ENCODE measurements around the gene MEGF8. TPM values are rescaled to one million over a fixed set of nuclear protein-coding genes. Genes with fewer than 3 reads are reported as not detected.

The MEGF8 gene
- total and polyA plus RNA-seq, 9 of the 15 experiments (the other 6 are each of a cell fraction or from before 2014, with no cell fraction given): 0.28 to 13.1 (median 3.0) TPM

GRCh38 chr19:42420055-42420544 is 94.7 kb downstream of the MEGF8 start (continued):
- TF ChIP-seq, protein P1, sequence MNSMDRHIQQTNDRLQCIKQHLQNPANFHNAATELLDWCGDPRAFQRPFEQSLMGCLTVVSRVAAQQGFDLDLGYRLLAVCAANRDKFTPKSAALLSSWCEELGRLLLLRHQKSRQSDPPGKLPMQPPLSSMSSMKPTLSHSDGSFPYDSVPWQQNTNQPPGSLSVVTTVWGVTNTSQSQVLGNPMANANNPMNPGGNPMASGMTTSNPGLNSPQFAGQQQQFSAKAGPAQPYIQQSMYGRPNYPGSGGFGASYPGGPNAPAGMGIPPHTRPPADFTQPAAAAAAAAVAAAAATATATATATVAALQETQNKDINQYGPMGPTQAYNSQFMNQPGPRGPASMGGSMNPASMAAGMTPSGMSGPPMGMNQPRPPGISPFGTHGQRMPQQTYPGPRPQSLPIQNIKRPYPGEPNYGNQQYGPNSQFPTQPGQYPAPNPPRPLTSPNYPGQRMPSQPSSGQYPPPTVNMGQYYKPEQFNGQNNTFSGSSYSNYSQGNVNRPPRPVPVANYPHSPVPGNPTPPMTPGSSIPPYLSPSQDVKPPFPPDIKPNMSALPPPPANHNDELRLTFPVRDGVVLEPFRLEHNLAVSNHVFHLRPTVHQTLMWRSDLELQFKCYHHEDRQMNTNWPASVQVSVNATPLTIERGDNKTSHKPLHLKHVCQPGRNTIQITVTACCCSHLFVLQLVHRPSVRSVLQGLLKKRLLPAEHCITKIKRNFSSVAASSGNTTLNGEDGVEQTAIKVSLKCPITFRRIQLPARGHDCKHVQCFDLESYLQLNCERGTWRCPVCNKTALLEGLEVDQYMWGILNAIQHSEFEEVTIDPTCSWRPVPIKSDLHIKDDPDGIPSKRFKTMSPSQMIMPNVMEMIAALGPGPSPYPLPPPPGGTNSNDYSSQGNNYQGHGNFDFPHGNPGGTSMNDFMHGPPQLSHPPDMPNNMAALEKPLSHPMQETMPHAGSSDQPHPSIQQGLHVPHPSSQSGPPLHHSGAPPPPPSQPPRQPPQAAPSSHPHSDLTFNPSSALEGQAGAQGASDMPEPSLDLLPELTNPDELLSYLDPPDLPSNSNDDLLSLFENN (IDR thresholded peaks at IDR 0.05; ENCODE audit: low read depth in 2 of 2, low read length in 2 of 2): no peak; a peak in 1 of 4 replicates
- TF ChIP-seq YBX1 (IDR thresholded peaks at IDR 0.05) (no peak), TCFL5 (CRISPR knock-in tag; conservative IDR thresholded peaks at IDR 0.05) (no peak), MCM3 (IDR thresholded peaks at IDR 0.05) (no peak), KLF16 (IDR thresholded peaks at IDR 0.05) (peak; percentile 57; the same call in 1 of the 2 replicates), TFE3 (CRISPR knock-in tag; IDR thresholded peaks at IDR 0.05) (no peak), NFE2L1 (tag; IDR thresholded peaks at IDR 0.05; ENCODE audit: borderline replicate concordance, low read depth) (no peak), ZNF766 (CRISPR knock-in tag; conservative IDR thresholded peaks at IDR 0.05) (no peak), CHD1 (IDR thresholded peaks at IDR 0.05; ENCODE audit: low read length) (no peak), CEBPG (CRISPR knock-in tag; IDR thresholded peaks at IDR 0.05) (no peak), CEBPG (tag; conservative IDR thresholded peaks at IDR 0.05 in 1 of 2, IDR thresholded peaks at IDR 0.05 in 1 of 2) (no peak), RB1 (IDR thresholded peaks at IDR 0.05; ENCODE audit: low read depth) (0 out of 2 replicates have a peak, but pooled peaks have one; percentile 36), RBM17 (IDR thresholded peaks at IDR 0.05; ENCODE audit: borderline replicate concordance, low read depth, low read length) (no peak), GATA2 (CRISPR knock-in tag; IDR thresholded peaks at IDR 0.05) (no peak), KAT7 (CRISPR knock-in tag; IDR thresholded peaks at IDR 0.05; ENCODE audit: borderline replicate concordance) (no peak), RFX7 (CRISPR knock-in tag; IDR thresholded peaks at IDR 0.05) (no peak), PTBP1 (IDR thresholded peaks at IDR 0.05; ENCODE audit: low read depth, low read length) (no peak), HMGN3 (IDR thresholded peaks at IDR 0.05; ENCODE audit: borderline replicate concordance, extremely low read depth, insufficient read length, low read depth, low read length) (no peak), TBL1XR1 (IDR thresholded peaks at IDR 0.05; ENCODE audit: low read length in 2 of 2) (peak in 1 of 2 experiments; percentile 25; a peak in 1 of 4 replicates), GABPB2 (CRISPR knock-in tag; conservative IDR thresholded peaks at IDR 0.05) (no peak), MECOM (CRISPR knock-in tag; IDR thresholded peaks at IDR 0.05) (no peak), HIVEP1 (CRISPR knock-in tag; IDR thresholded peaks at IDR 0.05) (no peak)
- TF ChIP-seq, protein P2, sequence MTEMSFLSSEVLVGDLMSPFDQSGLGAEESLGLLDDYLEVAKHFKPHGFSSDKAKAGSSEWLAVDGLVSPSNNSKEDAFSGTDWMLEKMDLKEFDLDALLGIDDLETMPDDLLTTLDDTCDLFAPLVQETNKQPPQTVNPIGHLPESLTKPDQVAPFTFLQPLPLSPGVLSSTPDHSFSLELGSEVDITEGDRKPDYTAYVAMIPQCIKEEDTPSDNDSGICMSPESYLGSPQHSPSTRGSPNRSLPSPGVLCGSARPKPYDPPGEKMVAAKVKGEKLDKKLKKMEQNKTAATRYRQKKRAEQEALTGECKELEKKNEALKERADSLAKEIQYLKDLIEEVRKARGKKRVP (CRISPR knock-in tag; IDR thresholded peaks at IDR 0.05): no peak
- TF ChIP-seq, protein P3, sequence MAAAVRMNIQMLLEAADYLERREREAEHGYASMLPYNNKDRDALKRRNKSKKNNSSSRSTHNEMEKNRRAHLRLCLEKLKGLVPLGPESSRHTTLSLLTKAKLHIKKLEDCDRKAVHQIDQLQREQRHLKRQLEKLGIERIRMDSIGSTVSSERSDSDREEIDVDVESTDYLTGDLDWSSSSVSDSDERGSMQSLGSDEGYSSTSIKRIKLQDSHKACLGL (CRISPR knock-in tag; IDR thresholded peaks at IDR 0.05; ENCODE audit: borderline replicate concordance, poor library complexity, severe bottlenecking): no peak

Data from K562 (cell line).